SJCRH30 (cell line): ENCODE data around the gene MAPK14. TPM values are rescaled to one million over a fixed set of nuclear protein-coding genes. Genes with fewer than 3 reads are reported as not detected.

Experiments used
- DNase-seq, 2 experiments: peaks; one replicate each; pipeline ENCODE4 v3.0.0-alpha.2; 2015 to 2020
- H3K27ac ChIP-seq: fragments of 250-450 bp; sonication (Bioruptor Pico); 2 replicates; pipeline ENCODE4 v1.5.1; 2020; ENCODE audit warnings: mild to moderate bottlenecking, moderate library complexity
- H3K27me3 ChIP-seq: fragments of 250-450 bp; sonication (Bioruptor Pico); 2 replicates; pipeline ENCODE4 v1.5.1; 2020; ENCODE audit warnings: mild to moderate bottlenecking, moderate library complexity
- H3K36me3 ChIP-seq: fragments of 250-450 bp; sonication (Bioruptor Pico); 2 replicates; pipeline ENCODE4 v1.5.1; 2020; ENCODE audit warnings: mild to moderate bottlenecking, moderate library complexity
- H3K4me1 ChIP-seq: fragments of 250-450 bp; sonication (Bioruptor Pico); 2 replicates; pipeline ENCODE4 v1.5.1; 2020; ENCODE audit warnings: mild to moderate bottlenecking, moderate library complexity
- H3K4me3 ChIP-seq: fragments of 250-450 bp; sonication (Bioruptor Pico); 2 replicates; pipeline ENCODE4 v1.5.1; 2020; ENCODE audit warnings: mild to moderate bottlenecking, moderate library complexity
- H3K9me3 ChIP-seq: fragments of 250-450 bp; sonication (Bioruptor Pico); replicated peaks from 2 replicates; pipeline ENCODE4 v1.5.1; 2020; ENCODE audit warnings: mild to moderate bottlenecking, moderate library complexity
- total RNA-seq: library from RNA; depleted of rRNA; stranded (reverse); fragments of >200 nt; shearing (Covaris generic); gene quantifications from 2 replicates; pipeline ENCODE4 v1.2.3, GENCODE V29; 2014

MAPK14 gene
- total RNA-seq, 1 experiment from 2014 or later = 43.8 TPM

GRCh38 chr6:36132246-36132895, 104.8 kb downstream of the MAPK14 start:
- peak overlapping the region; percentile 46 for H3K27ac ChIP-seq
- H3K4me1 ChIP-seq = peaks cover 13% of the 10 kb centered on the region
- no peaks in the 10 kb centered on the region for H3K36me3 ChIP-seq
- H3K9me3 ChIP-seq = no peaks in the 10 kb centered on the region
- no peak overlapping the region for H3K4me3 ChIP-seq
- DNase-seq = no peak
- H3K27me3 ChIP-seq = no peaks in the 10 kb centered on the region

DNA sequence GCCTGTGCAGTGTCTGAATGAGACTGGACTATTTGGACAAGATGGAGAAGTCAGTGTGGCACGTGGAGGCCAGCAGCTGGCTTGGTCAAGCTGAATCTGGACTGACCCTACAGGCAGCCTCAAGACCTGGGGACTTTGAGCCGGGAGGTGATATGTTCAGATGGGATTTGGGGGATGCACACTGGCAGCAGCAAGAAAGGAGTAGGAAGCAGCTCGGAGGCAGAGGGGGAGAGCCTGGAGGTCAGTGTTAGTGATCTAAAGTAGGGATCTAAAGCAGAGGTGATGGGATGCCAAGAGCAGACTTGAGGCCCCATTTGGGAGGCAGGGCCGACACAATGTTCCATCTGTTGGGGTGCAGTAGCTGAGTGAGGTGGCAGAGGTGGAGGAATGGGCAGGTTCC, 105.5 kb downstream of the MAPK14 start:
- H3K4me1 ChIP-seq = peaks cover 13% of the 10 kb centered on the region

DNA sequence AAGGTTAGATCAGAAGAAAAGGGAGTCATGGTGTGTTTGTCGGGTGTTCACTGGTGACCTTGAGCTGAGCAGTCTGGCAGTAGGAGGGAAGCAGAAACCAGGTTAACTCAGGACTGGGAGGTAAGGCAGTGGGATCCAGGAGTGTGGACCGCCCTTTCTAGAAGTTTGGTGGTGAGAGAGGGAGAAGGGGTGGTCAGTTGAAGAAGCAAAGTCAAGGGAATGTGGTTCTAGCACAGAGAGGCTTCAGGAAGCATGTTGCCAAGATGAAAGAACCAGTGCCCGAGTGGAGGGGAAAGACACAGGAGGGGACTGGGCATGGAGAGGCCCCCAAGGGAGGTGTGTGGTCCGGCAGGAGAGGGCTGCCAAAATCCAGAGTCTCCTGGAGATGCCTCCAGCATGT, 106.3 kb downstream of the MAPK14 start:
- Histone ChIP-seq H3K4me3 (no peak overlapping the region), H3K36me3 (no peaks in the 10 kb centered on the region), H3K4me1 (peaks cover 13% of the 10 kb centered on the region), H3K27me3 (no peaks in the 10 kb centered on the region), H3K9me3 (no peaks in the 10 kb centered on the region), H3K27ac (no peak overlapping the region)
- no peak for DNase-seq

More for the DNA sequence above, 105.5 kb downstream of the MAPK14 start:
- no peak for DNase-seq
- Histone ChIP-seq H3K9me3 (no peaks in the 10 kb centered on the region), H3K27ac (no peak overlapping the region), H3K4me3 (no peak overlapping the region), H3K27me3 (no peaks in the 10 kb centered on the region), H3K36me3 (no peaks in the 10 kb centered on the region)

DNA sequence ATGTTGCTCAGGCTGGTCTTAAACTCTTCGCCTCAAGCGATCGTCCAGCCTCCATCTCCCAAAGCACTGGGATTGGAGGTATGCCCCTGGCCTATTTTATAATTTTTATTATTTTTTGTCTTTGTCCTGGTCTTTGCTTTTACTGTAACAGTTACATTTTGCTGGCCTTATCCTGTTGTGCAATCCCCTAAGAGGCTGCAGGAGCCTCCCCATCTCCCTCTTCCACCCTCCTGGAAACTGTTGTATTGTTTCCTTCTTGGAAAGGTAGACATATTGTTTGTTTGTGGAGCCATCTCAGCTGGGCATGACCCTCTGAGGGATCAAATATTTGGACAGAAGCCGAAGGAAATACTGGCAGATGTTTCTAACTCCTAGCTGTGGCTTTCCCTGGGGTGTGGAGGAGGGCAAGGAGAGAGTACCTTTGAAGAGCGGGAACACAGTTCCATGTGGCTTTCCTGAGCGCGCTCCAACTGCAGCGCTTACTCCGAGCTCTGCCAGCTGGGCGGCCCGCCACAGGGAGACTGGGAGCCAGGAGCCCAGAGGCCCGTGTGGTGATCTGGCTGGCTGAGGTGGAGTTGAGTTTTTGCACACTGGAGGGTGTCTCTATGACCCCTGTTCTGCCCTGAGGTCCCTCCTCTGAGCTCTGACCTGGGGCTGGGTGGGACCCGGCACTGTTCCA, 107.6 kb downstream of the MAPK14 start:
- no peaks in the 10 kb centered on the region for H3K36me3 ChIP-seq
- H3K4me3 ChIP-seq = no peak overlapping the region
- no peak for DNase-seq
- no peaks in the 10 kb centered on the region for H3K27me3 ChIP-seq
- no peak overlapping the region for H3K27ac ChIP-seq
- peaks cover 19% of the 10 kb centered on the region for H3K4me1 ChIP-seq
- H3K9me3 ChIP-seq = no peaks in the 10 kb centered on the region

DNA sequence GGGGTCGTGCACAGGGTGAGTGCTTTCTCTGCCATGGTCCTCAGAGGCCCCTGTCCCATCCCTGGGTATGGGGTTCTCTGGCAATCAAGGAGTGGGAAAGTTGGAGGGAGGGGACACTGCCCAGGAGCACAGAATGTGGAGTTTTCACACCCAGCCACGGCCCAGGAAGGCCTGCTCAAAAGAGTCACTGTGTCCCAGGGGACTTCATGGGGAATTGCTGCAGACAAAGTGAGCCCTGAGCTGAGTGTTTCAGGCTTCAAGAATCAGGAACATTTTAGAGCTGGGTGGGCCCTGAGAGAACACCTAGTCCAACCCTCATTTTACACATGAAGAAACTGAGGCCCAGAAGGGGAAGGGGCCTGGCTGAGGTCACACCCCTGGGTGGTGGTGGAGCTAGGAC, 108.4 kb downstream of the MAPK14 start:
- H3K36me3 ChIP-seq = no peaks in the 10 kb centered on the region
- no peaks in the 10 kb centered on the region for H3K27me3 ChIP-seq
- H3K4me3 ChIP-seq = no peak overlapping the region
- DNase-seq = no peak
- H3K9me3 ChIP-seq = no peaks in the 10 kb centered on the region
- no peak overlapping the region for H3K27ac ChIP-seq
- peaks cover 24% of the 10 kb centered on the region for H3K4me1 ChIP-seq

GRCh38 chr6:36136551-36136950, 108.9 kb downstream of the MAPK14 start:
- peaks cover 22% of the 10 kb centered on the region for H3K4me1 ChIP-seq
- H3K27ac ChIP-seq = no peak overlapping the region
- no peak overlapping the region for H3K4me3 ChIP-seq
- H3K9me3 ChIP-seq = no peaks in the 10 kb centered on the region
- H3K36me3 ChIP-seq = no peaks in the 10 kb centered on the region
- no peak for DNase-seq
- no peaks in the 10 kb centered on the region for H3K27me3 ChIP-seq

GRCh38 chr6:36138667-36139066, 111.1 kb downstream of the MAPK14 start:
- Histone ChIP-seq H3K4me1 (peaks cover 11% of the 10 kb centered on the region), H3K4me3 (no peak overlapping the region), H3K36me3 (no peaks in the 10 kb centered on the region), H3K27ac (no peak overlapping the region), H3K9me3 (no peaks in the 10 kb centered on the region), H3K27me3 (no peaks in the 10 kb centered on the region)
- DNase-seq = no peak

GRCh38 chr6:36139431-36139830, 111.8 kb downstream of the MAPK14 start:
- H3K4me3 ChIP-seq = no peak overlapping the region
- no peaks in the 10 kb centered on the region for H3K36me3 ChIP-seq
- no peaks in the 10 kb centered on the region for H3K9me3 ChIP-seq
- H3K27ac ChIP-seq = no peak overlapping the region
- DNase-seq = peak; percentile 77 to 79
- H3K27me3 ChIP-seq = no peaks in the 10 kb centered on the region
- peaks cover 11% of the 10 kb centered on the region for H3K4me1 ChIP-seq

DNA sequence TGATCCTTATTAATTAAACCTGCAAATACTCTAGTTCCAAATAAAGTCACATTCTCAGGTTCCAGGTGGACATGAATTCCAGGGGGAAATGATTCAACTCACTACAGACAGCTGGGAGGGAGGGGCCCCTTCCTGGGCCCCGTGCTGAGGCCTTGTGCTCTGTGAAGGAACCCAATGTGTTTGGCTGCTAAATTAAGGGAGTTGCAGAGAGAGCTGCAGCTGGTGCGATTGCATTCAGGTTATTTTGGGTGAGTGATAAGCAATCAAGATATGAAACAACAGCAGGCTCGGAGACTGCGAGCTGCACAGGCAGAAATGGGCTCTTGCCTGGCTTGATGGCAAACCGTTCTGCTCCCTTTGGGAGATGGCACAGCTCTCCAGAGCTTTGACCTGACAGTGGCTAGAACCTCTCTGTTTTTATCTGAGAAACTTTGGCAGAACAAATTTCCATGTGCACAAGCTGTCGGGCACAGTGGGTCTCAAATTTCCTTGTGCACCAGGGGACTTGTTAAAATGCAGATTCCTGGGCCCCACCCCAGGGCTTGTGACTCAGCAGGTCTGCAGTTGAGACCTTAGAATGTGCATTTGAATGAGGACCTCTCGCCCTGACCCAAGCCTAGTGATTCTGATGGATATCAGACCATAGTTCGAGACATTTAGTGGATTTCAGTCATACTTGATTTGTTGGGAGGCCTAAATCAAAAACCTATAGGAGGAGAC, 112.5 kb downstream of the MAPK14 start:
- DNase-seq = peak; percentile 36 to 50
- H3K27ac ChIP-seq = no peak overlapping the region
- H3K27me3 ChIP-seq = no peaks in the 10 kb centered on the region
- H3K4me3 ChIP-seq = no peak overlapping the region
- H3K36me3 ChIP-seq = no peaks in the 10 kb centered on the region
- H3K9me3 ChIP-seq = no peaks in the 10 kb centered on the region
- peaks cover 11% of the 10 kb centered on the region for H3K4me1 ChIP-seq

GRCh38 chr6:36141091-36141490, 113.5 kb downstream of the MAPK14 start:
- Histone ChIP-seq H3K4me1 (peaks cover 11% of the 10 kb centered on the region), H3K9me3 (no peaks in the 10 kb centered on the region), H3K36me3 (no peaks in the 10 kb centered on the region), H3K4me3 (no peak overlapping the region), H3K27me3 (no peaks in the 10 kb centered on the region), H3K27ac (no peak overlapping the region)
- no peak for DNase-seq

GRCh38 chr6:36141961-36142360, 114.4 kb downstream of the MAPK14 start:
- Histone ChIP-seq H3K9me3 (no peaks in the 10 kb centered on the region), H3K27ac (no peak overlapping the region), H3K27me3 (no peaks in the 10 kb centered on the region), H3K4me3 (no peak overlapping the region), H3K36me3 (no peaks in the 10 kb centered on the region), H3K4me1 (peaks cover 11% of the 10 kb centered on the region)
- DNase-seq = no peak

DNA sequence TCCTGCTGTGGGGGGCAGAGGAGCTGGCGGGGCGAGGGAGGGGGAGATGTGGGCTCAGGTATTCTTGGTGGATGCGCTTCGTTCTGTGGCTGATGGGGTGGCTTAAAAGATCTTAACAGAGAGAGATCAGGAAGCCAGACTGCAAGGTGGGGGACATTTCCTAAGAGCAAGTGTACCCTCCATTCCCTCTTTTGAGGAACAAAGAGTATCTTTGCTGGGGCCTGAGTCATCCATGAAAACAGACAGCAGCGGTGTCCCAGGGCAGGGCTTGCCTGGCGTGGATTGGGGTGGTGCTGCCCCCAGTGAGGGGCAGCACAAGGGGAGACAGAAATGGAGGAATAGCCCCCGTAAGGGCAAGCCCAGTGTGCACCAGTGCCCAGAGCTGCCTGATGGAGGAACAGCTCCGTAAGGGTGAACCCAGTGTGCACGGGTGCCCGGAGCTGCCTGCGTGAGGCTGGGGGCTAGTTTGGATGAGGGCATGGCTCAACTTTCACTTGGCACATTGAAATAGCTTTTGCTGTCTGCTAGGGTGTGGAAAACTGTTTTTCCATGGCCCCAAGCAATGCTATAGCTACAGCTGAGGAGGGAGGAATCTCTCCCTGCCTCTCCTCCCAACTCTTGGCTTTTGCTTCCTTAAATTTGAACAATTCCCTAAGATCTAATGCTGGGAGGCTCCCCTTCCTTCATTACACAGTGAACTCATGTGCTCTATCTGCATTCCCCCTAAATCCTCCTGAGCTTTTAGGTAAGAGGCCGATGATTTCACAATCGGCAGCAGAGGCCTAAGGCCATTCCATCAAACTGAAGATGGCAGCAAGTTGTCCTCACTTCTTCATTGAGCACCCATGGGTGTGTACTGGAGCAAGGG, 115.6 kb downstream of the MAPK14 start:
- Histone ChIP-seq H3K27ac (no peak overlapping the region), H3K4me3 (no peak overlapping the region), H3K4me1 (peaks cover 11% of the 10 kb centered on the region), H3K36me3 (no peaks in the 10 kb centered on the region), H3K9me3 (no peaks in the 10 kb centered on the region), H3K27me3 (no peaks in the 10 kb centered on the region; the same call in 1 of the 2 replicates)
- no peak for DNase-seq

DNA sequence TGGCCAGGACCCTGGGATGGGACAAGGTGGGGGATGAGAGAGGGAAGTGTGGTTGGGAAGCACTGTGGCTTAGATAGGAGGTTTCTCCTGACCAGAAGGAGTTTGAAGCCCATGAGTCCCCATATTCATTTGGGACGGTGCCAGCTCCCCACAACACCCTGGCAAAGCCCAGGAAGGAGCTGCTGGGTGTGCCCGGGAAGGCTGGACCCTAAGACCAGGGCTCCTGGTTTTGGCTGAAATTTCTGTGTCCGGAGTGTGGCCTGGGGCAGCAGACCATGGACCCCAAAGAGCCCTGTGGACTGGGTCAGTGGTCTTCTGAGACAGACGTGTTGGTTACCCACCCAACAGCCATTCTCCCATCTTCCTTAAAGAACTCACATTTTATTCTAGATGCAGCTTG, 117.9 kb downstream of the MAPK14 start:
- DNase-seq = no peak
- H3K9me3 ChIP-seq = no peaks in the 10 kb centered on the region
- no peak overlapping the region for H3K4me3 ChIP-seq
- H3K27me3 ChIP-seq = no peaks in the 10 kb centered on the region; the same call in 1 of the 2 replicates
- no peak overlapping the region for H3K27ac ChIP-seq
- no peaks in the 10 kb centered on the region for H3K36me3 ChIP-seq
- H3K4me1 ChIP-seq = peaks cover 3% of the 10 kb centered on the region; the same call in 1 of the 2 replicates

- H3K27ac ChIP-seq = no peak overlapping the region
- no peaks in the 10 kb centered on the region for H3K9me3 ChIP-seq
- H3K36me3 ChIP-seq = no peaks in the 10 kb centered on the region
- no peak overlapping the region for H3K4me3 ChIP-seq
- no peaks in the 10 kb centered on the region; the same call in 1 of the 2 replicates for H3K27me3 ChIP-seq
- no peak for DNase-seq
- no peaks in the 10 kb centered on the region for H3K4me1 ChIP-seq
Measured at GRCh38 chr6:36147294-36147693, 119.7 kb downstream of the MAPK14 start.
